Activated B cell treated with CpG ODN at 0.5 μM for 24 hours (primary cell): ENCODE results near the gene ASIC4. TPM values are rescaled to one million over a fixed set of nuclear protein-coding genes. Genes with fewer than 3 reads are reported as not detected.

Source experiments
- ATAC-seq: fragments of 200-7000 bp; cut with Tn5 transposase; one replicate; pipeline ENCODE4 v1.10.0; 2021; ENCODE audit warnings: low read depth, mild to moderate bottlenecking, moderate library complexity
- CTCF ChIA-PET: fragments of 350-600 bp; sonication (Branson Sonifier 250); formaldehyde crosslinking; loops from one replicate; lab custom pipeline; 2021; ENCODE audit warnings: antibody characterized with exemption; lab: Charles Lee
- POLR2A ChIA-PET: fragments of 350-600 bp; sonication (Branson Sonifier 250); formaldehyde crosslinking; loops from one replicate; lab custom pipeline; 2021; ENCODE audit warnings: antibody characterized with exemption; lab: Charles Lee
- DNase-seq: peaks from one replicate; pipeline ENCODE4 v3.0.0; 2022
- H3K27ac Mint-ChIP-seq: one replicate; pipeline ENCODE4 v1.8.0; 2020; ENCODE audit warnings: mixed read lengths
- H3K27me3 Mint-ChIP-seq: one replicate; pipeline ENCODE4 v1.8.0; 2021; ENCODE audit warnings: mixed read lengths
- H3K36me3 Mint-ChIP-seq: one replicate; pipeline ENCODE4 v1.8.0; 2021; ENCODE audit warnings: low read depth, mixed read lengths
- H3K4me1 Mint-ChIP-seq: one replicate; pipeline ENCODE4 v1.8.0; 2021; ENCODE audit warnings: mixed read lengths
- H3K4me3 Mint-ChIP-seq: one replicate; pipeline ENCODE4 v1.8.0; 2020; ENCODE audit warnings: mild to moderate bottlenecking, mixed read lengths
- H3K9me3 Mint-ChIP-seq: one replicate; pipeline ENCODE4 v1.8.0; 2020; ENCODE audit warnings: mixed read lengths
- CTCF ChIP-seq: fragments of 200-600 bp; IDR thresholded peaks from one replicate; pipeline ENCODE4 v1.8.0; 2022; ENCODE audit warnings: antibody characterized with exemption, mild to moderate bottlenecking
- intact Hi-C: fragments of 100-400 bp; cut with micrococcal nuclease; formaldehyde crosslinking; loops from one replicate; pipeline ENCODE4 v1.15.1; 2024
- total RNA-seq: library from RNA; stranded (reverse); gene quantifications from 2 replicates; pipeline ENCODE4 v1.2.3, GENCODE V29; 2022

The ASIC4 gene
- total RNA-seq, 1 donor from 2014 or later = not detected

GRCh38 chr2:219552382-219553167 lies 38.3 kb downstream of the ASIC4 start:
- no peak for TF ChIP-seq CTCF
- Mint-ChIP-seq H3K9me3 (no peaks in the 10 kb centered on the region), H3K4me3 (peak overlapping the region; percentile 71), H3K27me3 (peaks cover 55% of the 10 kb centered on the region), H3K36me3 (no peaks in the 10 kb centered on the region), H3K4me1 (peaks cover 7% of the 10 kb centered on the region), H3K27ac (no peak overlapping the region)
- intact Hi-C loops = loop anchor here (1.0 kb wide), 2 partner anchors 9 to 45 kb away; partner anchors contain the start of genes CHPF and STK11IP
- ATAC-seq (peak; percentile 91), DNase-seq (peak; percentile 72)
- ChIA-PET CTCF (interaction anchor here (1.5 kb wide), 1 partner anchor 29 kb away, joined by 3 read pairs; no protein-coding TSS in a partner anchor), POLR2A (interaction anchor here (0.9 to 1.1 kb wide), 2 partner anchors 9 to 165 kb away, joined by 3 to 5 read pairs; partner anchors contain the start of genes CHPF, DNPEP and TMEM198)

- ChIA-PET POLR2A (interaction anchor here (1.1 kb wide), 1 partner anchor 165 kb away, joined by 3 read pairs; the partner anchor contains the start of gene DNPEP), CTCF (no interaction called here)
- H3K9me3 Mint-ChIP-seq = no peaks in the 10 kb centered on the region
- ATAC-seq (no peak), DNase-seq (no peak)
- H3K27me3 Mint-ChIP-seq = peaks cover 52% of the 10 kb centered on the region
- no peak overlapping the region for H3K27ac Mint-ChIP-seq
- no peak for TF ChIP-seq CTCF
- H3K36me3 Mint-ChIP-seq = no peaks in the 10 kb centered on the region
- intact Hi-C loops = no loop called here
- H3K4me3 Mint-ChIP-seq = peak overlapping the region; percentile 50
- peaks cover 7% of the 10 kb centered on the region for H3K4me1 Mint-ChIP-seq
These were observed 38.8 kb downstream of the ASIC4 start for GRCh38 chr2:219553168-219553417.

GRCh38 chr2:219553463-219553963 lies 39.2 kb downstream of the ASIC4 start:
- CTCF ChIA-PET = no interaction called here
- Mint-ChIP-seq H3K9me3 (no peaks in the 10 kb centered on the region), H3K27ac (no peak overlapping the region), H3K4me3 (peak overlapping the region; percentile 50), H3K4me1 (peaks cover 7% of the 10 kb centered on the region), H3K36me3 (no peaks in the 10 kb centered on the region), H3K27me3 (peaks cover 49% of the 10 kb centered on the region)
- no peak for TF ChIP-seq CTCF
- ATAC-seq = no peak
- POLR2A ChIA-PET = no interaction called here
- intact Hi-C loops = no loop called here
- no peak for DNase-seq

GRCh38 chr2:219554350-219554749 lies 40.1 kb downstream of the ASIC4 start:
- intact Hi-C loops = no loop called here
- Mint-ChIP-seq H3K36me3 (no peaks in the 10 kb centered on the region), H3K27ac (no peak overlapping the region), H3K4me1 (peaks cover 7% of the 10 kb centered on the region), H3K9me3 (no peaks in the 10 kb centered on the region), H3K27me3 (peaks cover 48% of the 10 kb centered on the region), H3K4me3 (no peak overlapping the region)
- DNase-seq = no peak
- ChIA-PET POLR2A (no interaction called here), CTCF (no interaction called here)
- TF ChIP-seq CTCF = no peak
- ATAC-seq = no peak

- Mint-ChIP-seq H3K4me3 (no peak overlapping the region), H3K4me1 (peaks cover 7% of the 10 kb centered on the region), H3K27me3 (peaks cover 43% of the 10 kb centered on the region), H3K9me3 (no peaks in the 10 kb centered on the region), H3K36me3 (no peaks in the 10 kb centered on the region), H3K27ac (no peak overlapping the region)
- intact Hi-C loops = no loop called here
- DNase-seq (no peak), ATAC-seq (no peak)
- ChIA-PET CTCF (no interaction called here), POLR2A (no interaction called here)
- no peak for TF ChIP-seq CTCF
These were observed 41.7 kb downstream of the ASIC4 start for GRCh38 chr2:219555956-219556355.
